HL-60 (cell line): ENCODE results near the gene CCDC198.

ENCODE experiments used
- DNase-seq, 2 experiments: peaks; one replicate each; pipeline ENCODE4 v3.0.0-alpha.2; 2010 to 2020; ENCODE audit warnings: low read depth in 1 of 2, low spot score in 1 of 2
- H3K27ac ChIP-seq: fragments of 250-450 bp; sonication (Bioruptor Pico); replicated peaks from 2 replicates; pipeline ENCODE4 v1.5.1; 2020; ENCODE audit warnings: mild to moderate bottlenecking, moderate library complexity
- H3K27me3 ChIP-seq: fragments of 250-450 bp; sonication (Bioruptor Pico); 2 replicates; pipeline ENCODE4 v1.5.1; 2021; ENCODE audit warnings: mild to moderate bottlenecking, moderate library complexity; ENCODE audit not compliant: insufficient read depth, poor library complexity, severe bottlenecking
- H3K4me3 ChIP-seq: replicated peaks from 2 replicates; pipeline ENCODE4 v1.5.1; 2011; ENCODE audit warnings: mild to moderate bottlenecking, control low read depth, low read length; ENCODE audit not compliant: insufficient read depth
- GABPA ChIP-seq: IDR thresholded peaks from 2 replicates; pipeline ENCODE4 v1.6.1; 2012; ENCODE audit warnings: low read depth
- POLR2AphosphoS5 ChIP-seq: IDR thresholded peaks from 2 replicates; pipeline ENCODE4 v1.6.1; 2012; ENCODE audit warnings: low read depth
- SPI1 ChIP-seq: IDR thresholded peaks from 2 replicates; pipeline ENCODE4 v1.6.1; 2012; ENCODE audit warnings: low read depth, mild to moderate bottlenecking, borderline replicate concordance
- TF ChIP-seq, protein P1 (sequence below): IDR thresholded peaks from 2 replicates; pipeline ENCODE4 v1.6.1; 2012; ENCODE audit warnings: low read depth; ENCODE audit not compliant: insufficient replicate concordance
- TF ChIP-seq, protein P2 (sequence below): IDR thresholded peaks from one replicate; pipeline ENCODE4 v1.5.1; 2011; ENCODE audit warnings: low read length, control low read depth, inconsistent platforms; ENCODE audit not compliant: insufficient read depth

Gene CCDC198

DNA sequence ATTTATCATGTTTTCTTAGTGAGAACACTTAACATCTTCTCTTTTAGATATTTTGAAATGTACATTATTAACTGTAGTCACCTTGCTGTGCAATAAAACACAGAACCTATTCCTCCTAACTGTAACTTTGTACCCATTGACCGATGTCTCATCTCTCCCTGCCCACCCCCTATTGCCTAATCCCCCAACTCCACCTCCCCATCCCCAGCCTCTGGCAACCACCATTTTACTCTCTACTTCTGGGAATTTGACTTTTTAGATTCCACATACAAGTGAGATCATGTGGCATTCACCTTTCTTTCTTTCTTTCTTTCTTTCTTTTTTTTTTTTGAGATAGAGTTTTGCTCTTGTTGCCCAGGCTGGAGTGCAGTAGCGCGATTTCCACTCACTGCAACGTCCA lies 4.4 kb upstream of the CCDC198 start:
- TF ChIP-seq SPI1 (no peak), POLR2AphosphoS5 (no peak), GABPA (no peak)
- TF ChIP-seq, protein P1, sequence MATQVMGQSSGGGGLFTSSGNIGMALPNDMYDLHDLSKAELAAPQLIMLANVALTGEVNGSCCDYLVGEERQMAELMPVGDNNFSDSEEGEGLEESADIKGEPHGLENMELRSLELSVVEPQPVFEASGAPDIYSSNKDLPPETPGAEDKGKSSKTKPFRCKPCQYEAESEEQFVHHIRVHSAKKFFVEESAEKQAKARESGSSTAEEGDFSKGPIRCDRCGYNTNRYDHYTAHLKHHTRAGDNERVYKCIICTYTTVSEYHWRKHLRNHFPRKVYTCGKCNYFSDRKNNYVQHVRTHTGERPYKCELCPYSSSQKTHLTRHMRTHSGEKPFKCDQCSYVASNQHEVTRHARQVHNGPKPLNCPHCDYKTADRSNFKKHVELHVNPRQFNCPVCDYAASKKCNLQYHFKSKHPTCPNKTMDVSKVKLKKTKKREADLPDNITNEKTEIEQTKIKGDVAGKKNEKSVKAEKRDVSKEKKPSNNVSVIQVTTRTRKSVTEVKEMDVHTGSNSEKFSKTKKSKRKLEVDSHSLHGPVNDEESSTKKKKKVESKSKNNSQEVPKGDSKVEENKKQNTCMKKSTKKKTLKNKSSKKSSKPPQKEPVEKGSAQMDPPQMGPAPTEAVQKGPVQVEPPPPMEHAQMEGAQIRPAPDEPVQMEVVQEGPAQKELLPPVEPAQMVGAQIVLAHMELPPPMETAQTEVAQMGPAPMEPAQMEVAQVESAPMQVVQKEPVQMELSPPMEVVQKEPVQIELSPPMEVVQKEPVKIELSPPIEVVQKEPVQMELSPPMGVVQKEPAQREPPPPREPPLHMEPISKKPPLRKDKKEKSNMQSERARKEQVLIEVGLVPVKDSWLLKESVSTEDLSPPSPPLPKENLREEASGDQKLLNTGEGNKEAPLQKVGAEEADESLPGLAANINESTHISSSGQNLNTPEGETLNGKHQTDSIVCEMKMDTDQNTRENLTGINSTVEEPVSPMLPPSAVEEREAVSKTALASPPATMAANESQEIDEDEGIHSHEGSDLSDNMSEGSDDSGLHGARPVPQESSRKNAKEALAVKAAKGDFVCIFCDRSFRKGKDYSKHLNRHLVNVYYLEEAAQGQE, result no peak
- TF ChIP-seq, protein P2, sequence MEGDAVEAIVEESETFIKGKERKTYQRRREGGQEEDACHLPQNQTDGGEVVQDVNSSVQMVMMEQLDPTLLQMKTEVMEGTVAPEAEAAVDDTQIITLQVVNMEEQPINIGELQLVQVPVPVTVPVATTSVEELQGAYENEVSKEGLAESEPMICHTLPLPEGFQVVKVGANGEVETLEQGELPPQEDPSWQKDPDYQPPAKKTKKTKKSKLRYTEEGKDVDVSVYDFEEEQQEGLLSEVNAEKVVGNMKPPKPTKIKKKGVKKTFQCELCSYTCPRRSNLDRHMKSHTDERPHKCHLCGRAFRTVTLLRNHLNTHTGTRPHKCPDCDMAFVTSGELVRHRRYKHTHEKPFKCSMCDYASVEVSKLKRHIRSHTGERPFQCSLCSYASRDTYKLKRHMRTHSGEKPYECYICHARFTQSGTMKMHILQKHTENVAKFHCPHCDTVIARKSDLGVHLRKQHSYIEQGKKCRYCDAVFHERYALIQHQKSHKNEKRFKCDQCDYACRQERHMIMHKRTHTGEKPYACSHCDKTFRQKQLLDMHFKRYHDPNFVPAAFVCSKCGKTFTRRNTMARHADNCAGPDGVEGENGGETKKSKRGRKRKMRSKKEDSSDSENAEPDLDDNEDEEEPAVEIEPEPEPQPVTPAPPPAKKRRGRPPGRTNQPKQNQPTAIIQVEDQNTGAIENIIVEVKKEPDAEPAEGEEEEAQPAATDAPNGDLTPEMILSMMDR, result no peak
- no peak overlapping the region for H3K27ac ChIP-seq
- peaks cover 3% of the 10 kb centered on the region for H3K27me3 ChIP-seq
- DNase-seq, result no peak
- H3K4me3 ChIP-seq, result no peak overlapping the region

DNA sequence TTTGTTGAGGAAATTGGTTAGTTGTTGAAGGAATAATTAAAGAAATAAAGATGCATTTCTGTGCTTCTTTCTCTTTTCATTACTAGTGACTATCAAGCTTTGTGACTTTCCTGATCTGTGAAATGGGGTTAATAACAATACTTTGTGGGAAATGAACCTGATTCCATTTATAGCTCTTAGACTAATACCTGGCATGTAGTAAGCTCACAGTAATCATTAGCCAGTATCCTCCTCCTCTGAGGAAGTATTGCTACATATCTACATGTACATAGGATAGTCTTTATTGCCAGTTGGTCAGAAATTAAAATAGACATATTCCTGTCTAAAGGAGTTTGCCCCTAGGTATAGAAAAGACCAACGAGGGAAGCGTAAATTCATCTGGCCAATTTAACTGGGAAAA lies 1.8 kb upstream of the CCDC198 start:
- TF ChIP-seq SPI1 (no peak), GABPA (no peak), POLR2AphosphoS5 (no peak)
- TF ChIP-seq, protein P2, result no peak
- TF ChIP-seq, protein P1, result no peak
- DNase-seq, result no peak
- no peak overlapping the region for H3K4me3 ChIP-seq
- peaks cover 3% of the 10 kb centered on the region for H3K27me3 ChIP-seq
- no peak overlapping the region for H3K27ac ChIP-seq

DNA sequence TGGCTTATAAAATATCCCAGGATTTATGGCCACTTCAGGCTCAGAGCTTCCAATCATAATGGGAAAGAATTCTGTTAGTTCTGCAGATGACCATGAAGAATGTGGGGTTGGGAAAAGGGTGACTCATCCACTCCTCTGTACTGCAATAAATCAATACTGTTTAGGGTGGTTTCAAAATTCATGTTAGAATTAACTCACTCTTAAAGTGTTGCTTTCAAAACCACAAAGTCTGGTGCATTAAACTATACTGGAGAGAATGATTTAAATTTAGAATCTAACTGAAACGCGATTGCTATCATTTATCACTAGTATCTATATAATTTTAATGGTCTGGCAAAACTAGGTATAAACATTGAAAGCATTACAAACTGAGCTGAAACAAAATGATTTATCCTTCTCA lies 798 bp downstream of the CCDC198 start:
- H3K4me3 ChIP-seq, result no peak overlapping the region
- no peak for DNase-seq

More for the DNA sequence above, 798 bp downstream of the CCDC198 start:
- peaks cover 3% of the 10 kb centered on the region for H3K27me3 ChIP-seq
- TF ChIP-seq GABPA (no peak), POLR2AphosphoS5 (no peak), SPI1 (no peak)
- TF ChIP-seq, protein P2, result no peak
- TF ChIP-seq, protein P1, result no peak
- no peak overlapping the region for H3K27ac ChIP-seq
